NK-92 (cell line): ENCODE measurements around the gene ARID2.

Source experiments
- DNase-seq: peaks from one replicate; lab custom pipeline; 2025; ENCODE audit not compliant: unreplicated experiment; lab: John Stamatoyannopoulos, UW

The ARID2 gene

GRCh38 chr12:45760333-45760732 is 30.8 kb downstream of the ARID2 start:
- DNase-seq, result no peak

- DNase-seq, result no peak
Observed at GRCh38 chr12:45762185-45763110, 32.9 kb downstream of the ARID2 start.

- no peak for DNase-seq
Observed at GRCh38 chr12:45763381-45763780, 33.9 kb downstream of the ARID2 start.

- DNase-seq, result no peak
Observed at GRCh38 chr12:45768194-45768593, 38.7 kb downstream of the ARID2 start.

- DNase-seq, result no peak
Observed at GRCh38 chr12:45773747-45774146, 44.2 kb downstream of the ARID2 start.

- no peak for DNase-seq
Observed at GRCh38 chr12:45774508-45775162, 45.1 kb downstream of the ARID2 start.

- DNase-seq, result no peak
Observed at GRCh38 chr12:45775465-45775864, 46.0 kb downstream of the ARID2 start.

GRCh38 chr12:45775964-45776363 is 46.5 kb downstream of the ARID2 start:
- DNase-seq, result no peak

- no peak for DNase-seq
Observed at GRCh38 chr12:45779936-45780335, 50.4 kb downstream of the ARID2 start.

- no peak for DNase-seq
Observed at GRCh38 chr12:45781080-45781479, 51.6 kb downstream of the ARID2 start.

- DNase-seq, result no peak
Observed at GRCh38 chr12:45785315-45785714, 55.8 kb downstream of the ARID2 start.

GRCh38 chr12:45789025-45789424 is 59.5 kb downstream of the ARID2 start:
- DNase-seq, result no peak

- no peak for DNase-seq
Observed at GRCh38 chr12:45794422-45794821, 64.9 kb downstream of the ARID2 start.

- DNase-seq, result no peak
Observed at GRCh38 chr12:45801625-45802024, 72.1 kb downstream of the ARID2 start.

- no peak for DNase-seq
Observed at GRCh38 chr12:45803111-45803510, 73.6 kb downstream of the ARID2 start.

- no peak for DNase-seq
Observed at GRCh38 chr12:45816652-45817051, 87.1 kb downstream of the ARID2 start.

GRCh38 chr12:45827974-45828373 is 98.5 kb downstream of the ARID2 start:
- DNase-seq, result no peak

GRCh38 chr12:45828402-45828801 is 98.9 kb downstream of the ARID2 start:
- no peak for DNase-seq

- no peak for DNase-seq
Observed at GRCh38 chr12:45831590-45831989, 102.1 kb downstream of the ARID2 start.

- DNase-seq, result no peak
Observed at GRCh38 chr12:45833401-45833800, 103.9 kb downstream of the ARID2 start.

- no peak for DNase-seq
Observed at GRCh38 chr12:45834809-45835208, 105.3 kb downstream of the ARID2 start.

GRCh38 chr12:45839917-45840316 is 110.4 kb downstream of the ARID2 start:
- no peak for DNase-seq
